SHP77 (cell line): ENCODE data around the gene C20orf173.
A peak's percentile ranks its signal among the peaks of the same experiment; 100 is the strongest.
"Not testable (repeated sequence)": the region's sequence is repeated elsewhere in the genome, so short reads cannot be mapped to it uniquely, and the experiment has no call there.

Experiments used
- DNase-seq, 2 experiments: peaks; one replicate each; lab custom pipeline; 2025; lab: John Stamatoyannopoulos, UW

Gene C20orf173

DNA sequence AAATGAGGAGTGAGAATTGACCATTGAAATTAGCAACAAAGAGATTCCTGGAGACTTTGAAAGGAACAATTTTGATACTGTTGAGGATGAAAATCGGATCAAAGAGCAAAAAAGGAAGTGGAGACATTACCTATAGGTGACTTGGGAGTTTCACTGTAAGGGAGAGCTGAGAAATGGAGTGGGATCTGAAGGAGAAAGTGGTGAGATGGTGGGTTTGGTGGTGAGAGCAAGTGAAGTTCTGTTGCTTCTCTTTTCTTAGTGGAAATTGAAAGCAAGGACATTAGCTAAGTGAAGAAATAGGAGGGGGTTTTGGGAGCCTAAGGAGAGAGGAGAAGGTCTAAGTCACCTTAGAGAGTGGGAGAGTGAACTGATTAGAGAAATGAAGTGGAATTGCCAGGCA, 16.7 kb upstream of the C20orf173 start:
- no peak for DNase-seq

DNA sequence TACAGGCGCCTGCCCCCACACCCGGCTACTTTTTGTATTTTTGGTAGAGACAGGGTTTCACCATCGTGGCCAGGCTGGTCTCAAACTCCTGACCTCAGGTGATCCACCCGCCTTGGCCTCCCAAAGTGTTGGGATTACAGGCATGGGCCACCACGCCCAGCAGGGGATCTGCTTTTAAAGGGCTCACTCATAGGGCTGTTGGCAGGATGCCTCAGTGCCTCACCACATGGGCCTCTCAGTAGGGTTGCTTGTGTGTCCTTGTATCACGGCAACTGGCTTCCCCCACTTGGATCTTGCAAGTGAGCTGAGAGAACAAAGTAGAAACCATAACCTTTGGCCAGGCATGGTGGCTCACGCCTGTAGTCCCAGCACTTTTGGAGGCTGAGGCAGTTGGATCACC, 15.5 kb upstream of the C20orf173 start:
- DNase-seq = not testable (repeated sequence)

DNA sequence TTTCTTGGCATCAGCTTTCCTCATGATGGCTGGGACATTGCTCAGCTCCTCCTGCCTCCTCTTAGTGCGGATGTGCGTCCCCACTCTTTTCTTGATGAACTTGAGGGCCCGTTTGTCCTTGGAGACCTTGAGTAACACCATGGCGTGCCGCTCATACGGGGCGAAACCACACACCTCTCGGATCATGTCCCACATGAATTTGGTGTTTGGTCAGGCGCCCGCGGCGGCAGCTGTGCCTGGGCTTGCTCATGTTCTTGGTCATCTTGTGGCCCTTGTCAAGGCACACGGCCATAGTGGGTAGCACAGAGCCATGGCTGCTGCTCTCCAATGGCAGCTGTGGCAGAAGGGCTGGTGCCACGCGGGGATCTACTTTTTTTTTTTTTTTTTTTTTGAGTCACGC, 15.0 kb upstream of the C20orf173 start:
- no peak for DNase-seq

DNA sequence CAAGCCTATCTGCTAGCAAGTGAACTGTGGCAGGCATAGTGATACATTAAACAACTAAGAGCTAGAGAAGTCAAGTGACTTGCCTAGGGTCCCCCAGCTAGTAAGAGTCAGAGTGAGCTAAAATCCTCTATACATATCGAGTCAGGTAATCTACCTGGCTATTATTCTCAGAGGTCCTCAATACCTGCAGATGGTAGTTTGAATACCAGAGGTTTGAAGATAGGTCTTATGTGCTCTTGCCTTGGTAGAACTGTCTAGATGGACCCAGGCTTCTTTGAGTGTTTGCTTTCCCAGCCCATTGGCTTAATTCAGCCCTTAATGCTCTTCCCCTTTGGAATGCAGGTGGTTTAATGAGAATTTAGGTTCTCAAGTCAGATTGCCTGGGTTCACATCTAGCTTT, 13.5 kb upstream of the C20orf173 start:
- no peak for DNase-seq

DNA sequence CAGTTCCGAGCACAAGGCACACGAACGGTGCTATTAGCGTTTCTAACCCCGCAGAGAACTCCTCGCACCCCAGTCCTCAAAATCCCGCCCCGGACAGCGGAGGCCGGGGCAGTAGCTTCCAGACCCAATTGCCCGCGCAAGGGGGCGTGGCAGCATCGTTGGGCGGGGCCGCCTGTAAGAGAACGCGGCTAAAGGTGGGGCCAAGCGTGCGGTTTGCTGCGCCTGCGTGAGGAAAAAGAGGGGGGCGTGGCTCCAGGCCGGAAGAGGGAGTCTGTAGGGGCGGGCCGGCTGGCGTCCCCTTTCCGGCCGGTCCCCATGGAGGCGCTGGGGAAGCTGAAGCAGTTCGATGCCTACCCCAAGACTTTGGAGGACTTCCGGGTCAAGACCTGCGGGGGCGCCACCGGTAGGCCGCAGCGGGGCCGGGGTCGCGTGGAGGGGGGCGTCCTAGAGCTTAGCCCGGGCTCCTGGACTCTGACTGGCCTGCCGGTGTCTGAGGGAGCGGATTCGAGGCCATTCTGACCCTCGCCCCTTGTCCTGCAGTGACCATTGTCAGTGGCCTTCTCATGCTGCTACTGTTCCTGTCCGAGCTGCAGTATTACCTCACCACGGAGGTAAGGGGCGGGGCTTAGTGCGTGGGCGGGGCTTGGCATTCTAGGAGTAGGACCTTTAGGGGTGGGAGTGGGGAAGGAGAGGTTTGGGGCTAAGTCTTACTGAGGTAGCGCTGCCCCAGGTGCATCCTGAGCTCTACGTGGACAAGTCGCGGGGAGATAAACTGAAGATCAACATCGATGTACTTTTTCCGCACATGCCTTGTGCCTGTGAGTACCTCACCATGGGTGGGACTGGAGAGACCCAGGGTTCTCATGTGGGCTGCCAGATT, 12.6 kb upstream of the C20orf173 start, which contains the start of gene ERGIC3:
Gene ERGIC3, plus strand, starts transcription at position 296 of the 880 bp plus-strand sequence. Its CDS starts 20 bp downstream, at position 316.
- peak; percentile 93 to 95 for DNase-seq

DNA sequence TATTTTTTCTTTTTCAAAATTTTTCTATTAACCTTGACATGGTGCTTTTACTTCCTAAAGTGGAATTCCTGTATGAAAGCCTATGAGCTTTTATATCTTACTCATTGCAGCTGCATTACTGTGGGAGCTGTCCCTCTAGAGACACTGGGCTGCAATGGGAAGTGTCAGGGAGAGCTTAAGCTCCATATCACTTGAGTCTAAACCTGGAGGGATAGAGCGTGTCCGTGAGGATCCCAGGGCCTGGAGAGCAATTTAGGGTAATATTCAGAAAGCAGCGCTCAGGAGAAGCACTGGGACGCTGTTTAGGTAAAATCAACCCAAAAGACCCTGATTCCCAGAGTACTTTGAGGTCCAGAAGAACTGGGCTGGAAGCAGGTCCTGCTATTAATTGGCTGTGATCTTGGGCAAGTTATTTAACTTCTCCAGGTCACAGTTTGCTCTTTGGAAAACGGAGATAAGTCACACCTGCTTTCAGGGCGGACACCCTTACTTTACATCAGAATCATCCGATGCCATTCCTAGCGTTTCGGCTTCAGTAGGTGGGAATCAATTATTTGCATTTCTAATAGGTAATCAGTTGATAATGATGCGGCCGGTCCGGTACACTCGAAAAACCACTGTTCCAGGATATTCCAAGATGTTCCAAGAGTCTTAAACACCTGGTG, 11.8 kb upstream of the C20orf173 start:
- peak; percentile 13 to 16 for DNase-seq

DNA sequence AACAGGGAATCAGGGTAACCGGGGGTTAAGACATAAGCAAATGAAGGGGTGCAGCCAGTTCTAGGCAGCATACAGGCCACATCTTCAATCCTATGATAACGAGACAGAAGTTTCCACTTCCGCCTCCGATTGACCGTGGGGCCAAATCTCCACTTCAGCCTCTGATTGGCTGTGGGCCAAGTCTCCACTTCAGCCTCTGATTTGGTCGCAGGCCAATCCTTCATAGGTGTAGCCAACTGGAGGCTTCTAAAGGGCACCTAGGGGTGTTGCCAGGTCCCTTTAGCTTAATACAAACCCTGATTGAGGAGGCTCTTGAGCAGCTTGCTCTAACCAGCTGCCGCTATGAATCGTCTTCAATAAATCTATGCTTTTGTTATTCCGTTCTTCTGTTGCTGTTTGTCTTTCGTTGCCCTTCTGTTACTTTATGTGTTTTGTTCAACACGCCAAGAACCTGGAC, 10.3 kb upstream of the C20orf173 start:
- DNase-seq = peak; percentile 95 to 96

DNA sequence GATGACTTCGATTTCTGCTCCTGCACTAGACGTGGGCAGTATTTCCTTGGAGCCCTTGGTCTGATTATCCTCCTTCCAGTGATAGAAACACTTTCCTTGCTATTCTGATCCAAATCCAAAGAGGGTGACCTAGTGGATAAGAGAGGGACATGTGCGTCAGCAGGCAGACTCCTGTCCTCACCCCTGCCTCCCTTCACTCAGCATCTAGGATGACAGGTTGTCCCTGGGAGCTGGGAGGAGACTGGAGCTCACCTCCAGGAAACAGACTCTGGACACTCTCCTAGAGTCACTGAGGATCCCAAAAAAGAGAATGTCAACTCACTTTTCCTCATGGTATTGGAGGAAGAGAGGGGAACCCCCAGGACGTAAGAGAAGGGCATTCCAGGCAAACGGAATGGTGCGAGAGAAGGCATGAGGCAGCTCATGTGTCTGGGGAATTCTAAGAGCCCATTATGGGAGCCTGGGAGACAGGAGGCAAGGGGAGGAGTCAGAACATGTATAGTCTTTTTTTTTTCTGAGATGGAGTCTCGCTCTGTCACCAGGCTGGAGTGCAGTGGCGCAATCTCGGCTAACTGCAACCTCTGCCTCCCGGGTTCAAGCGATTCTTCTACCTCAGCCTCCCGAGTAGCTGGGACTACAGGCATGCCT, 2.2 kb downstream of the C20orf173 start:
- no peak for DNase-seq

DNA sequence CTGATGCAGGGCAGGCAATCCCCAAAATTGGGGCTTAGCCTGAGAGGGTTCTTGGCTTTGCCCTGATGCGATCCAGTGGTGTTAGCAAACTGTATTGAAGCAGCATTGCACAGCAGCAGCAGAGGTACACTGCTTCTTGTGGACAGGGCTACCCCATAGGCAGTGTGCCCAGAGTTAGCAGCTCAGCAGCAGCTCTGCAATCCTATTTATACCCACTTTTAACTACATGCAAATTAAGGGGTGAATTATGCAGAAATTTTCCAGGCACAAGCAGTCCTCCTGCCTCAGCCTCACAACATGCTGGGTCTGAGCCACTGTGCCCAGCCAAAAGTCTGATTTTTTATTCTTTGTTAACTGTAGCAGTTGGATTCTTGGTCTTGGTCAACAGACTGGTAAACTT, 3.8 kb downstream of the C20orf173 start:
- DNase-seq = no peak

DNA sequence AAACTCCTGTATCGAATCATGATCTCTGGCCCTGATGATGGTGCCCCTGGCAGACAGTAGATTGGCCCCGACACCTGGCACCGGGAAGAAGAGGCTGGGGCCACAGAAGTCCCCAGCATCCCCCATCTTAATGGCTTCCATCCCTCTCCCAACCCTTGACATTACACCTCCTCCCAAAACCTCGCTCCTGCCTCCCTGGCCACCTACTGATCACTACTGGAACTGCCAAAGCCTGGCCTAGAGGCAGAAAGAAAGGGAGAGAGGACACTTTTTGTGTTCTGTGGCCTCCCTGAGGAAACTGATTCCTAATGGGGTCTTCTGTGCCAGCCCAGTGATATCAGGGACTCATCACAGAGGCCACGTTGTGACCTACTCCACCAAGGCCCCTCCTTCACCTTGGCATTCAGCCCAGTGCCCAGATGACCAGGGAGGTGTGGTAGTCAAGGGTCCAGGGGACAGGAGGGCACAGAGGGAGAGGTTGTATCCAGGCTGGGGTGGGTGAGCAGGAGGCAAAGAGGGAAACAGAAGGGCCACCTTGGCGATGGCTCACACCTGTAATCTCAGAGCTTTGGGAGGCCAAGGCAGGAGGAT, 6.1 kb downstream of the C20orf173 start:
- peak; percentile 1 to 7 for DNase-seq

DNA sequence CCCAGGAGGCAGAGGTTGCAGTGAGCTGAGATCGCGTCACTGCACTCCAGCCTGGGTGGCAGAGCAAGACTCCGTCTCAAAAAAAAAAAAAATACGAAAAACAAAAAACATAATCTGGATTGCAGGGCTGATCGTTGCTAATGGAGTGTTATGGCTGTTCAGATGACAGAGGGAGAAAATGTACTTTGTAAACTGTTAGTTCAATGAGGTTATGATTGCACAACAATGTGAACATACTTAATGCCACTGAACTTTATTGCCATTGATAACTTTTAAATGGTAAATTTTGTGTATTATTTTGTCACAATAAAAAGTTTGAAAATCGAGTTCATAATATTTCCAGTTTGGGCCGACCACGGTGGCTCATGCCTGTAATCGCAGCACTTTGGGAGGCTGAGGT, 10.5 kb downstream of the C20orf173 start:
- DNase-seq = no peak

DNA sequence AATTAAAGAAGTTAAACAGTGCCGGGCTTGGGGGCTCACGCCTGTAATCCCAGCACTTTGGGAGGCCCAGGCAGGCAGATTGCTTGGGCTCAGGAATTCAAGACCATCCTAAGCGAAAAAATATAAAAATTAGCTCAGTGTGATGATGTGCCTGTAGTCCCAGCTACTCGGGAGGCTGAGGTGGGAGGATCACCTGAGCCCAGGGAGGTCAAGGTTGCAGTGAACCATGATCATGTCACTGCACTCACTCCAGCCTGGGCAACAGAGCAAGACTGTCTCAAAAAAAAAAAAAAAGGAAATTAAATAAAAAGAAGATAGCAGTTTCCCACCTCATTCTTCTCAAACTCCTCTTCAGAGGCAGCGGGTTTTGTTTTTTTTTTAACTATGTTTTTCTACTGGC, 11.7 kb downstream of the C20orf173 start:
- not testable (repeated sequence) for DNase-seq

DNA sequence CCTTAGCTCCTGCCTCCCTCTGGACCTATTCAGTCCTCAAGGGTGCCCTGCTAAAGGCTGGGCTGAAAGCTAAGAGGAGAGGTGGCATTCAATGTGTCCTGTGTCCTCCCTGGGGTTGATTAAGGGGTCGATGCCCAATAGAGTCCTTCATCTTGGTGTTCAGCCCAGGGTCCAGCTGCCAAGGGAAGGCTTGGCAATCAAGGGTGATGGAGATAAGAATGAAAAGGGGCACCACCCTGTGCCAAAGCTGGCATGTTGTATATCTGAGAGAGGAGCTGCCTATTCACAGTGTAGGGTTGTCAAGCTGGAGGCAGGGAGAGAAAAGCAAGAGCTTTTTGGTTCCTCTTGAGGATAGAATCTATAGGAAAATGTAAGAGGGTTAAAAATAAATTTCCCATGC, 12.3 kb downstream of the C20orf173 start:
- no peak for DNase-seq

DNA sequence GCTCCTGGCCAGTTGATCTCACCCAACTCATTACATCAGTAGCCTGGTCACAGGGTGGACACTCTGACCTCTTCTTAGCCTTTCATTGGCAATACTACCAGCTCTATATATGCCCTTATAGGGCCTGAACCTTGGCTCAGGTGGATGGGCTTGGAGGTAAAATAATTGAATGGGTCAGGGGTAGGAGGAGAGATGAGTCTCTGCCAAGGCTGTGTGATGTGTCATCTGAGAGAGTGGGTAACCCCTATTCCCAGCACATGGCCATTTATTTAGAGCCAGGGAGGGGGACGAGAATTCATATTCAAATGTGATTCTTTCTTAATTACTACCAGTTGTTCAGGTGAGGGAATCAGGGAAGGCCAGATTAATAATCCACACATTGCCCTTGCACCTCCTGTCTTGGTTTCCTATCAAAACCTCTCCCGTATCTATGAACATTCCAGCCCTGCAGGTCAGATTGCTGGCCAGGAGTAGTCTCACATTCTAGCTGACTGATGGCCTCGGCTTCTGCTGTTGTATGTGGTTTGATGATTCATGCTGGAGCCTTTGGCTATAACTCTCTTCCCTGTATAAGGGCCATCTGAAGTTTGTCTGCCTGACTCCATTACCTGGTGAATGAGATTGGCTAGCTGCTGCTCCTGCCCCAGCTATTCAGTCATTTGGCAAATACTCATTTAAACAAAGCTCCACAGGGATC, 13.4 kb downstream of the C20orf173 start:
- DNase-seq = no peak

DNA sequence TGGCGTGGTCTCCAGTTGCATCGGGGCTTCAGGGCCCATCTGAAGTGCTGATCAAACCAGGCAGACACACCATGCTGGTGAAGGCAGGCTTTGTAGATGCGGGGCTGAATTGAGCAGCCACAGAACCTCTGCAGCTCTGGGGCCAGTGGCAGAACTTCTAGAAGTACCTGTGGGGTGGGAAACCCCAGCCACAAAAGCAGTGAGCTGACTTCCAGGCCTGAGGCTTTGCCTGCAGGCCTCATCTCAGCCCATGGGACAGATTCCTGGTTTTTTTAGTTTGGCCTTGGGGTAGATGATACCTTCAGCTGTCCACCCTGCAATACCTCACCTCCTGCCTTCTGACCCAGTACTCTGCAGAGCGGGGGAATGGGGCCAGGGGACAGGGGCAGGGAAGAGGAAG, 14.1 kb downstream of the C20orf173 start:
- no peak for DNase-seq

DNA sequence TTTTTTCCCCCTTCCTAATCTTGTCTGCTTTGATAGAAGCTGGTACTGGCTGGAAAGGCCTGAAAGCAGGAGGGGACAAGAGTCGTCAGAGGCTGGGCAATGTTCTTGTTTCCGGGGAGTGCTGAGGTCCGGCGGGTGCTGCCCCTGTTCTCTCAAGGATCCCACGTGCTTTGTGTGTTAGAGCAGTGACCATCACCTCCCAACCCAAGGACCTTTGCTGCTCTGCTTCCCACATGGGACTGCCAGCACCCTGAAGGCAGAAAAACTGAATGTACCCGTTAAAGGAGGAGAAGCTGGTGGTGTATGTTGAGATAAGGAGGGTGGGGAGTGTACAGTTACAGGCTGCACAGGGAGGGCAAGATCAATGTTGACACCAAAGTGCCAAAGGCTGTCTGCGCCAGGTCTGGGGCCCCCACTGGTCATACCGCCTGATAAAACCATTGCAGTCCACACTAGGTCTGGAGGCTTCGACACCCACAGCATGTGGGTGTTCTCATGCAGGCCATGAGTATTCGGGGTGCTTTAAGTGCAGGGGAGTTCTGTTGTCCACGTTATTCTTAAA, 15.0 kb downstream of the C20orf173 start:
- no peak for DNase-seq

DNA sequence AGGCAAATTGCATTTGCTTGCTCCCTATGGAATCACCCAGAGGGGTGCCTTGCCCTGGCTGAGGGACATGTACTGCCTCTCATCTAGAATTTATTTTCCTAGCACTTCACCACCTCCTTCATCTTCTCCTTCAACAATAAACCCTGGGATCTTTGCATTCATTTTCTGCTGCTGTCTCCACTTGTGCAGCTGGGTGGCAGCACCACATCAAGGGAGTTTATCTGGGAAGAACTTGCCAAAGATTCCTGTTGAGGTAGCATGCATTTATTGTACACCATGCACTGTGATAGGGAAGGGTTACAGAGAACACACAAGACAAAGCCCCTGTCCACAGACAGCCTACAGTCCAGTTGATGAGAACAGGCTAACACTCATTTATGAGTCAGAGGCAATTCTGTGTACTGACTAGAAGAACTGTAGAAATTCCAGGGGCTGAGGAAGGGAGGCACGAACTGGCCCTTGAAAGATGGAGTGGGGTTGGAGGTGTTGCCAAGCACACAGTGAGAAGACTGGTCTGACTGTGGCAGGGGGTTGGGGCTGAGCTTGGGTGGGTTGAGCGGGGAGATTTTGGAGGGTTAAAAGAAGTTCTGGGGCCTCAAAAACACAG, 17.5 kb downstream of the C20orf173 start:
- DNase-seq = peak in 1 of 2 experiments; percentile 11

DNA sequence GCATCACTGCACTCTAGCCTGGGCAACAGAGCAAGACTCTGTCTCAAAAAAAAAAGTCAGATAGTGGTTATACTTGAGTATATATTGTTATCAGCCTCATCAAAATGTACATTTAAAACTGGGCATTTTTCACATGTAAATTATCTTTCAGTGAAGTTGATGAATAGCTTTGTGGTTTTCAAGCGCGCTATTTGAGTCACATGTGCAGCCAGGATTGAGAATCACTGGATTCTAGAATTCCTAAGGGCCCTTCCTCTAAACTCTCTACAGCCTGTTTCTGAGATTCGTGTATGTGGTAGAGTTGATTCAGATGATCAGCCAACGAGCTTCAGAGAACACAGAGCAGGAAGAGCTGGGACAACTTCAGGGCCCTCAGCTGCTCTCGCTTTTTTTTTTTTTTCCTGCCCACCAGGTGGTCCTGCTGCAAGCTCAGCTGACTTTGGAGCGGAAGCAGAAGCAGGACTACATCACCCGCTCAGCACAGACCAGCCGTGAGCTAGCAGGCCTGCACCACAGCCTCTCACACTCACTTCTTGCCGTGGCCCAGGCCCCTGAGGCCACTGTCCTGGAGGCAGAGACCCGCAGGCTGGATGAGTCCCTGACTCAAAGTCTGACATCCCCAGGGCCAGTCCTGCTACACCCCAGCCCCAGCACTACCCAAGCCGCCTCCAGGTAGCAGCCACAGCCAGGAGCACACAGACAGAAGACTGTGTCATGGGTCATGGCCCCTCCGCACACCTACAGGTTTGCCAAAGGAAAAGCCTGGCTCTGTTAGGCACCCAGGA, 18.3 kb downstream of the C20orf173 start:
- no peak for DNase-seq

DNA sequence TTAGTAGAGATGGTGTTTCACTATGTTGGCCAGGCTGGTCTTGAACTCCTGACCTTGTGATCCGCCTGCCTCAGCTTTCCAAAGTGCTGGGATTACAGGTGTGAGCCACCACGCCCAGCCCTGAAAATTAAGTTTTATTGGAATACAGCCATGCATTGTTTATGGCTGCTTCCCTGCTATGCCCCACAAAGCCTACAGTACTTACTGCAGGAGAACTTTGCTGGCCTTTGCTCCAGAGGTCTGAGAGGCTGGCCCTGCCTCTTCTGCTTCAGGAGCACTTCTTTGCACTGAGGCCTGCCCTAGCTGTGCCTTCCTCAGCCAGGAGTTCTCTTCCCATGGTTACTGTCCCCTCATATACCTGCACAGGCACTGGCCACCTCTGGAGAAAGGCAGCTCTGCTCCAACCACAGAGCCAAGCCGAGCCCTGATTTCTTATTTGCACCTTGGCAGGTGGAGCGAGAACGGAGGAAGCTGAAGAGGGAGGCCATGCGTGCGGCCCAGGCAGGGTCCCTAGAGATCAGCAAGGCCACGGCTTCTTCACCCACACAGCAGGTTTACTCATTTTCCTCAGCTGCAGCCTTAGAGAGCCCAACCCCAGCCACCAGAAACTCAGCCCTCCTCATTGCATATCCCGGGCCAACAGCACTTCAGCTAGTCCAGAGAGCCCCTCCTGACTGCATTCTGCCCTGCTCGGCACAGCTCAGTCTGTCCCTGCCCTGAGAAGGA, 20.8 kb downstream of the C20orf173 start:
- no peak for DNase-seq
